ENCODE data around the gene CACNA1D.

The CACNA1D gene

DNA sequence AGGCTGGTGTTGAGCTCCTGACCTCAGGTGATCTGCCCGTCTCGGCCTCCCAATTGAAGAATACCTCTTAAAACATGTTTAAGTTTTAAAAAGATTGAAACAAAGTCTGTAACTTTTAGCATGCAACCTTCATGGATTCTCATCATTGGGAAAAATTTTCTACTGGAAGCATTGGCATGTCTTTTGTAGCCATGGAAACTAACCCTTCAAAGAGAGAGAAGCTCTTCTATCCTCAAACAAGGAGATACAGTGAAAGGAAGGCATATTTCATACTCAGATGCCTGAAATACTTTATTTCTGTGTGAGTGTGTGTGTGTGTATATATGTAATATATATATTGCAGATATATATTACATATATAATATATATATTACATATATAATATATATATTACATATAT is 196.9 kb downstream of the CACNA1D start:
- no peak for DNase-seq (ENCODE audit: low read depth)

DNA sequence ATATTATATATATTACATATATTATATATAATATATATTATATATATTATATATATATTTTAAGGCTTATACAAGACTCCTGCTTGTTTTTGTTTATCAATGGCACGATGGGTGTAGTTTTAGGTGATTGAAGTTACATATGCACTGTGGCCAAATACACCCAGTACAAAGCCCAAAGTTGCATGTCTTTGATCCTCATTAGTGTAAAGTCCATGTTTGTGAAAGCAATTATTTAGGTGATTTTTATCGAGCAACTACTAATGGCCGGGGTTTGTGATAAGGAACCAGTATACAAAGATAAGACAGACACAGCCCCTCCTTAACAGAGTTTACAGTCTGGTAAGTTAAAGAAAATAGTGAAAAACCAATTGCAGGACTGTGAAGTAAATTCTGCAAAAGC is 197.5 kb downstream of the CACNA1D start:
- DNase-seq (ENCODE audit: low read depth) = no peak

DNA sequence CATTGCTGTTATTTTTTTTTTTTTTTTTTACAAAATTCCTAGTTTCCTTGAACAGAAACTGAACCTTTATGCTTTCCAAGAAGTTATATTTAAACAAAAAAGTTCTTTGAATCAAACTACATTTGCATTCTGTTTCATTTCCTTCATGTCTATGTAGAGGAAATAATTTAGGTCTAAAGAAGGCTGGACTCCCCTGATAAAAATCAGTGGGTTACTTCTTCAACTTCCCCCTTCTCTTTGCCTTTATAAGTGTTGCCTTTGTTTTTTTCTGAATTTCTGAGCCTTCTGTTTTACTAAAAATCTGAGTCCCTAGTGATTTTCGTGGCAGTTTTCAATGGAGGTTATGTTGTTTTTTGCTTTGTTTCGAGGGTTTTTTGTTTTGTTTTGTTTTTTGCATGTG is 199.0 kb downstream of the CACNA1D start:
- DNase-seq (ENCODE audit: low read depth) = no peak

- no peak for DNase-seq (ENCODE audit: low read depth)
Observed at GRCh38 chr3:53694046-53694445, 199.6 kb downstream of the CACNA1D start.

DNA sequence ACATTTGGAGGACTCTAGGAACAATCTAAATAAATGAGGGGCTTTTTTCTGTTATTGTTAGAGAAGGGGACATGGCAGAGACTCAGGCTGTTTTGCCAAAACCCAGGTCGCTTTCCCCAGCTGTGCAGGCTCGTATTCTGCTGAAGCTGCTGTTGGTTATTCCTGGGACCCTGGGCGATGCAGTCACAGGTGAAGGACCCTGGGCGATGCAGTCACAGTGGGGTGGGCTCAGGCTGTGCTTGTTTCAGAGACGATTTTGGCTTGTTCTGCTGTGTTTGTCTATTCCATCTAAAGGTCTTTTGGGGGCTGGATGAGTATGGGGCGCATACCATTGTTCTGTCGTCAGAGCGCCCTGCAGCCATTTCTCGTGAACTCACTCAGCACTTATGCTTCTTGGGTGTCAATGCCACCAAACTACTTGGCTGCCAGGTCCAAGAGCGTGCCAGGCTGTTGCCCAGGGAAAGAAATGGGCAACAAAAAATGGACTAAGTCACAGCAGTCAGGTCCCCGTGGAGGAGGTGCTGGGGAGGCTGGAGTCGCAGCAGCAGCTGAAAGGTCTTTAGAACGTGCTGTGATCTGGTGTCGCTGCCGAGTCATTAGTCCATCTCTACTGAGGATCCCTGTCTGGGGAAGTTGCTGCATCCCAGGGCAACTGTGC is 200.4 kb downstream of the CACNA1D start:
- DNase-seq (ENCODE audit: low read depth) = no peak

- no peak for DNase-seq (ENCODE audit: low read depth)
Observed at GRCh38 chr3:53695324-53695690, 200.9 kb downstream of the CACNA1D start.

GRCh38 chr3:53696401-53697172 is 202.2 kb downstream of the CACNA1D start:
- DNase-seq (ENCODE audit: low read depth) = no peak

DNA sequence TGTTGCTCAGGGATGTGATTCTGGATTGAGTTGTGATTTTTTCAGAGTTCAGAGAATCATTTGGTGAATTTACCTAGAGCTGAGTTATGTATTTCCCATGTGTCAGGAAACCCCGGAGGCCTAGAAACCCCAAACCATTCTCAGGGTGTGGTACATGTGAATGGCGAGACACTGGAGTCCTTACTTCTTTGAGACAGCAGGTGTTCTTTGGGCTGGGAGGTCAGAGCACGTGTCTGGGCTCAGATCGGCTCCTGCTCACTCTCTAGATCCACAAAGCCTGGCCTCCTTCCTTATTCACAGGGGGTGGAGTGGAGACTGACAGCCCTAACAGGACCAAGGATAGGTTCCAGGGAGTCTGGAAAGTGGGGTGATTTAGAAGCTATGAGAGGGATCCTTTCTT is 206.0 kb downstream of the CACNA1D start:
- no peak for DNase-seq (ENCODE audit: low read depth)

- no peak for DNase-seq (ENCODE audit: low read depth)
Observed at GRCh38 chr3:53702776-53703530, 208.5 kb downstream of the CACNA1D start.

- no peak for DNase-seq (ENCODE audit: low read depth)
Observed at GRCh38 chr3:53703630-53704362, 209.4 kb downstream of the CACNA1D start.

DNA sequence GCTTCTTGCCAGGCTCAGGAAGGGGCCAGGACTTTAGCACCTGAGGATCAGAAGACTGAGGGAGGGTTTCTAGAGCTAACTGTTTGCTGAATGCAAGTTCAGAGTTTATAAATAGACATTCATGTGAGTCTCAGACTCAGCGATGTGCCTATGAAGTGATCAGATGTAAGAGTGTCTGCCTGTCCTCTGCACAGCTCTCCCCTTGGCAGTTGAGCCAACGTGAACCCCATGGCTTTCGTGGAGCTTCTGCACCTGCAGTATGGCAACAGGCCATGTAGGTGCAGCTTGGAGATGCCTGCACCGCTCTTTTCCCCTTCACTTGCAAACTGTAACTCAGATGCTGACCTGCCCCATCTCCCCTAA is 209.9 kb downstream of the CACNA1D start:
- no peak for DNase-seq (ENCODE audit: low read depth)

GRCh38 chr3:53705024-53705745 is 210.8 kb downstream of the CACNA1D start:
- DNase-seq (ENCODE audit: low read depth) = no peak

GRCh38 chr3:53705774-53706173 is 211.4 kb downstream of the CACNA1D start:
- no peak for DNase-seq (ENCODE audit: low read depth)

DNA sequence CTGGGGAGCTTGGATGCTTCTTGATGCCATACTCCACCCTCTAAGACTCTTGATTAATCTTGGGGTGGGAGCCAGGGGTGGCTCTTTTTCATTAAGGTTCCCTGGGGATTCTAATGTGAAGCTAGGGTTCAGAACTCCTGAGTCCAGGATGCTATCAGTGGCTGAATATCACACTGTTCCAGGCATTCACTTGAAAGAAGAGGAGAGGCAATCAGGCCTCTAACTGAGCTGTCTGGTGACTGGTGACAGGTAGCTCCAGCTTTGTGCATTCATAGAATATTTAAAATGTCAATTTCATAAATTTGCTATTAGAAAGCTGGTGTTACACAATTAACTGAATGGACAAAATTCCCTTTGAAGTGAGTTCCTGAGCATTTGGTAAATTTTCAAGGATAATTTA is 212.8 kb downstream of the CACNA1D start:
- DNase-seq (ENCODE audit: low read depth) = no peak

- no peak for DNase-seq (ENCODE audit: low read depth)
Observed at GRCh38 chr3:53708001-53708621, 213.7 kb downstream of the CACNA1D start.

DNA sequence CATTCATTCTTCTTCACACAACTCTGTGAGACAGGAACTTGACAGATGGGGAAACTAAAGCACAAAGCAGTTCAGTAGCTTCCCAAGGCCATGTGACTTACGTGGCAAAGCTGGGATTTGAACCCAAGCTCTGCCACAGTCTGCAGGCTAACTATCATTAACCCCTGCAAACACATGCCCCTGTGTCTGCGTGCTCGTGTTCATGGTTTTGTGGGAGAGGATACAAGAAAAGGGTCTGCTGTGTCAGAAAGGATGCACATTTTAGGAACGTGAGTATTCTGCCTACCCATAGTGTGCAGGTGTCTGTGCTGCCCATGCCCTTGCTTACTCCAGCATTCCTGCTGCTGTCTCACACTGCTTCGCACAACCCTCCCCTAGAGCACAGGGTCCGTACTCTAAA is 214.8 kb downstream of the CACNA1D start:
- DNase-seq (ENCODE audit: low read depth) = no peak

- peak; percentile 12 for DNase-seq (ENCODE audit: low read depth)
Observed at GRCh38 chr3:53709860-53710674, 215.7 kb downstream of the CACNA1D start.

DNA sequence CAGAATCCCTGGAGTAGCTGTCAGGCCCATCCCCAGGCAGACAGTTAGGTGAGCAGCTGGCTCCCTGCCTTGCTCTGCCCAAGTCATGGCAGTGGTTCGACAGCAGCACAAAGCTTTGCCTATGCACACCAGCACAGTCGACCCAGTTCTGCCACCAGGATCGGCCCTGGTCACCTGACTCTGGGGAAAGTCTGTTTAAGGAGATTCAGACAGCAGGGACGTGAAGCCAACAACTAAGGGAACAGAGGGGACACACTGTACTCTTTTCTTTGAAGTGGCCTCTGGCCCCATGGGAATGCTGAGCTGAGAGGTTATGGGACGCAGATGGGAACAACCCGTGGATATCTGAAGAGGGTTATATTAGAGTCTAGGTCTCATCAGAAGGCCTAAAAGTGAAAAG is 217.0 kb downstream of the CACNA1D start:
- no peak for DNase-seq (ENCODE audit: low read depth)

GRCh38 chr3:53712817-53713388 is 218.5 kb downstream of the CACNA1D start:
- DNase-seq (ENCODE audit: low read depth) = no peak

DNA sequence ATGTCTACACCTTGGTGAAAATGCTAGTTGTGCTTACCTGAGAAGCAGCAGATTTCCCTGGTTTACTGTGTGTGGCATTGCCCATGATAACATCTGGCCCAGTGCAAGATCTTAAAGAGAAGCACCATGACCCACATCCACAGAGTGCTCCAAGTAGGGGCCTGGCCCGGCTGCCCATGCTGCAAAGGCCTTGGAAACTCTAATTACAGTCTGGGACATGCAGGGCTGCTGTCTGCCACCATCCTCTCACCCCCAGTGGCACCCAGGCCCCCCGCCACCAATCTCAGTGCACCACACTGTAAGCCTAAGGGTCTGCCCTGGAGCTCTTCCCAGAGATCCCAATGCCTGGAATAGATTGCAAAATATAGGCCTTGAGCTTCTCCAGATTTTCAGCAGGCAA is 219.2 kb downstream of the CACNA1D start:
- no peak for DNase-seq (ENCODE audit: low read depth)

Data from HS-27A (cell line).